ENCODE measurements around the gene RASGRF2.

The RASGRF2 gene

DNA sequence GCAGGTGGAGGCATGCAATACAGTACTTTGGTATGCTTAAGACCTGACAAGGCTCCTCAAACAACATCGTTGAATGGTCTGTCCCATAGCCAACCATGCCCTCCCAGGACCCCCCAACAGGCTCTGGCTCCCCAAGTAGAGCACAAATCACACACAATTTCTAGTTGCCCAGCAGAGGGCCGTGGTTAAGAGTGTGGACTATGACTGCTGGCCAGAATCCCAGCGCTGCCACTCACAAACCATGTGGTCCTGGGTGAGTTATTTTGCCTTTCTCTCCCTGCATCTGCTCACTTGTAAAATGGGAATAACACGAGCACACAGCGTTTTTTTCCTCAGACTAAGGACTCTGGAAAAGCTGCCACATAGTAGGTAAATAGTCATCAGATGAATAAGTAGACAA is 279.4 kb downstream of the RASGRF2 start:
- TF ChIP-seq CTCF (conservative IDR thresholded peaks at IDR 0.05; ENCODE audit: low read depth, low read length) = peak; percentile 13
- H3K4me3 ChIP-seq (ENCODE audit: low read length) = no peak overlapping the region
- DNase-seq (ENCODE audit: low read depth) = no peak

DNA sequence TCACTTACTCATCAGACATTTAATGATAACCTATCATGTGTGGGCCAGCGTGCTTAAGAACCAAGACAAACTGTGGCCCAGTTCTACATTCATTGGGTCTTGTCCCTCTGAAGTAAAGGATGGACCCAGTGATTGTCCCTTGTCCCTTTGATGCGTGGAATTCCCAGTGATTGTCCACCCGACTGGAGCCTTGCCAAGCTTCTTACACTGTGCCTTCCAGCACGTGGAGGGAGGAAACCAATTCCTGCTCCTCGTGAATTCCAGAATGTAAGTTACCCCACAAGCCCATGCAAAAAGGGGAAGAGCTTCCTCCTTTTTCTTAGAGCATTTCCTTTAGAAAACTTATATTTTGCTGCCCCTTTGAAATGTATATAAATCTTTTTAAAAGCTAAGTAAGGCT is 280.8 kb downstream of the RASGRF2 start:
- DNase-seq (ENCODE audit: low read depth) = no peak
- no peak overlapping the region for H3K4me3 ChIP-seq (ENCODE audit: low read length)
- no peak for TF ChIP-seq CTCF (conservative IDR thresholded peaks at IDR 0.05; ENCODE audit: low read depth, low read length)

DNA sequence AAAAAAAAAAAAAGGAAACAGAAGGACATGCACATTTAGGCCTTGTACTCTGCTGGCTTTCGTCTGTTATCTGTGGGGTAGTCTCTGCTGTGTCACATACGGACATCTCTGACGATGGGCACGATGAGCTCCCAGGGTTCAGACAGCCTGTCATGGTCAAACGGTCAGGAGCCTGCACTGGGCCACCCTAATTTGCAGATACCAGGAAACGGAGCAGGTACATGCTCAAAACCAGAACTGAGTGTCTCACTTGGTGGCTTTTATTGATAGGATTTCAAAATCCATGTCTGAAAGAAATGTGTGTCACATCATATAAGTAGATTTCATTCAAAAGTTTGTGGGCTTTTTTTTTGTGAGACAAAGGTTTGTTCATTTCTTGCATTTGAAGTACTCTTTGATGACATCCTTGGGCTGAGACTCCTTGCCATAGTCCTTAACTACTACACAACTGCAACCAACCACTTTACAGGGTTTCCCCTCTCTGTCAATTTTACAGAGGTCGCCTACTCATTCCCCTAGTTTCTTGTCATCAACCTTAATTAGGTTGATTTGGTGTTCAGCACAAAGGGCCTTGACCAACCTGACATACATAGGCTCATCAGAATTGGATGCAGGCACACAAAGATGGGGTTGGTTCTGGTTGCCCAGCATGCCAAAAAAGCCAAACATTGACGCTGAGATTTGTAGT is 281.9 kb downstream of the RASGRF2 start:
- DNase-seq (ENCODE audit: low read depth) = no peak
- H3K4me3 ChIP-seq (ENCODE audit: low read length) = no peak overlapping the region
- no peak for TF ChIP-seq CTCF (conservative IDR thresholded peaks at IDR 0.05; ENCODE audit: low read depth, low read length)

DNA sequence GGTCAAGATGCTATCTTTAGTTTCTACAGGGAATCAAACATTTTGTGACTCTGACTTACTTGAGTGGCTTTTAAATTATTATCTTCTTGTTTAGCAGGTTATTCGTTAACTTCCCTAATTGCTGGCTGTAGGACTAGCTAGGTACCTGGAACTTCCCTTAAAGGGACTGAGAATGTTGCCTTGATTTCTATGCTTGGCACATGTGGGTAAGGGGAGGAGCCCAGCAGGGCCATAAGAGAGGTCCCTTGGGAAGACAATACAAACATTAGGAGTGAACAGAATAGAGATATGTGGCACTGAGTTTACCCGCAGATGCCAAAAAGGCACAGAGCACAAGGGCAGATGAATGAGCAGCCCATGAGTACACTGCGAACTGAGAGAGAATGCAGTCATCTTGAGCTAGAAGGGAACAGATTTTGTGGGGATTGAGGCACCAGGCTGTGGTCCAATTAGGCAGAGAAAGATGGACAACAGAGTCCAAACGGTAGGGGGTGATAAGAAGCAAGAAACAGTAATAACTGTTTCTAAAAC is 282.8 kb downstream of the RASGRF2 start:
- DNase-seq (ENCODE audit: low read depth) = no peak
- no peak overlapping the region for H3K4me3 ChIP-seq (ENCODE audit: low read length)
- TF ChIP-seq CTCF (conservative IDR thresholded peaks at IDR 0.05; ENCODE audit: low read depth, low read length) = no peak

DNA sequence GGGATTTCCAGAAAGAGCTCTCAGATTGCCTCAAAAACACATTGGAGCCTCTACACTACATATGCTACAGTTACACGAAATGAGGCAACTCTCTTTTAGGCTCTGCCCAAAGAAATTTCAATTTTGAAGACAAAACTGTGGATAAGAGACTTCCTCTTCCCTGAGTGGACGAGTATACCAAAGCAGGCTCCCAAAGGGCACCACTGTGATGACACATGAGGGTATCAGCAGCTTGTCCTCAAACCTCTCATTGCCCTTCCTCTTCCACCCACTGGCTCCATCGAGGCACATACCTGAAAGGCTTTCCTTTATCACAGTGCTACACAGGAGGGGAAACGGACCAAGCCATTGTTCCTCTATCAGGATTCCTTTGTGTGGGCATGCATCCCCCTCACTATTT is 284.3 kb downstream of the RASGRF2 start:
- H3K4me3 ChIP-seq (ENCODE audit: low read length) = no peak overlapping the region
- DNase-seq (ENCODE audit: low read depth) = no peak
- no peak for TF ChIP-seq CTCF (conservative IDR thresholded peaks at IDR 0.05; ENCODE audit: low read depth, low read length)

- no peak overlapping the region for H3K4me3 ChIP-seq (ENCODE audit: low read length)
- no peak for DNase-seq (ENCODE audit: low read depth)
- no peak for TF ChIP-seq CTCF (conservative IDR thresholded peaks at IDR 0.05; ENCODE audit: low read depth, low read length)
These were observed 285.7 kb downstream of the RASGRF2 start for GRCh38 chr5:81245871-81246235.

DNA sequence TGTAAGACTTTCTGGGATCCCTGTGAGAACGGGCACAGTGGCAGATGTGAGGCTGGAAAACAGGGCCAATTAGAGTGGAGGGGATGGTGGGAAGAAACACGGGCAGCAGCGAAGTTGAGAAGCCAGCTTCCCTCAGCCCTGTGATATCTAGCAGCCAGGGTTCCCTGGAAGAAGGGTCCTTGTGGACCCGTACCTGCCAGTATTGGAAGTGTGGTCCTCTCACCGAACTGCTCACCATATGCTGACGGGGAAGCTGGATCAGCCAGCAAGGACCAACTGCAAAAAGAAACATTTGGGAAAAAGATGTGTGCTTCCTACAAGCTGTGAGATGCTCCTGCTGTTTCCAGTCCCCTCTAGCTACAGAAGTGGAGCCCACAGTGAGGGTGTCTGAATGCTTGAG is 286.5 kb downstream of the RASGRF2 start:
- no peak overlapping the region for H3K4me3 ChIP-seq (ENCODE audit: low read length)
- no peak for TF ChIP-seq CTCF (conservative IDR thresholded peaks at IDR 0.05; ENCODE audit: low read depth, low read length)
- DNase-seq (ENCODE audit: low read depth) = no peak
